GM13977 (cell line): ENCODE measurements around the gene CEACAM6.
"Not testable (repeated sequence)": the region's sequence is repeated elsewhere in the genome, so short reads cannot be mapped to it uniquely, and the experiment has no call there.

Experiments used
- DNase-seq: peaks from one replicate; pipeline ENCODE4 v3.0.0; 2012; ENCODE audit warnings: low spot score
- CTCF ChIP-seq: IDR thresholded peaks from 2 replicates; pipeline ENCODE4 v1.5.1; 2012; ENCODE audit warnings: mild to moderate bottlenecking, control low read depth; ENCODE audit not compliant: insufficient read depth; ENCODE audit errors: extremely low read depth, missing control alignments
- in situ Hi-C: fragments of 300-500 bp; cut with MboI; formaldehyde crosslinking; loops from one replicate; pipeline ENCODE4 v1.12.0; 2022; ENCODE audit warnings: low sequenced_read_pairs, low pct_unique_long_range_greater_than_20kb, mixed read lengths, inconsistent platforms; ENCODE audit not compliant: unreplicated experiment

The CEACAM6 gene

GRCh38 chr19:41755328-41755913, at the start of gene CEACAM6:
Gene CEACAM6 (plus strand): TSS chr19:41755530. CDS start chr19:41755639, 109 bp downstream.
- DNase-seq = no peak
- in situ Hi-C loops = no loop called here
- no peak for TF ChIP-seq CTCF

GRCh38 chr19:41706741-41707501, 48.4 kb upstream of the CEACAM6 start:
- peak; percentile 75 for TF ChIP-seq CTCF
- peak; percentile 85 for DNase-seq
- in situ Hi-C loops = no loop called here

- TF ChIP-seq CTCF = no peak
Observed at GRCh38 chr19:41707502-41707812, 47.9 kb upstream of the CEACAM6 start.

GRCh38 chr19:41707871-41708371, 47.4 kb upstream of the CEACAM6 start:
- no peak for DNase-seq
- no peak for TF ChIP-seq CTCF
- in situ Hi-C loops = no loop called here

More at GRCh38 chr19:41707502-41707812, 47.9 kb upstream of the CEACAM6 start:
- no peak for DNase-seq
- in situ Hi-C loops = no loop called here

- TF ChIP-seq CTCF = no peak
- in situ Hi-C loops = no loop called here
- DNase-seq = no peak
Observed at GRCh38 chr19:41708481-41708880, 46.8 kb upstream of the CEACAM6 start, which contains the start of gene CEACAM5. Gene CEACAM5 (plus strand): TSS chr19:41708626. CDS start chr19:41708732, 106 bp downstream.

- DNase-seq, in situ Hi-C loops: not testable (repeated sequence)
Observed at GRCh38 chr19:41709516-41709915, 45.8 kb upstream of the CEACAM6 start.
